GM23338 (cell line): ENCODE measurements around the gene TOMM40L. TPM values are rescaled to one million over a fixed set of nuclear protein-coding genes. Genes with fewer than 3 reads are reported as not detected.

Source experiments
- ATAC-seq: fragments of 200-7000 bp; cut with Tn5 transposase; 3 replicates; pipeline ENCODE4 v1.9.1; 2020
- DNase-seq: peaks from one replicate; pipeline ENCODE4 v3.0.0-alpha.2; 2015; ENCODE audit warnings: low spot score
- H2AFZ ChIP-seq: fragments of 200-600 bp; sonication (generic); 2 replicates; pipeline ENCODE4 v1.8.0; 2016; ENCODE audit warnings: antibody characterized with exemption, mild to moderate bottlenecking, moderate library complexity
- H3F3A ChIP-seq: fragments of 200-600 bp; sonication (generic); replicated peaks from 2 replicates; pipeline ENCODE4 v1.8.0; 2017; ENCODE audit warnings: antibody characterized with exemption, mixed run types, low read depth
- H3K27ac ChIP-seq: fragments of 200-600 bp; sonication (generic); 2 replicates; pipeline ENCODE4 v1.6.1; 2016; ENCODE audit warnings: low read depth
- H3K27me3 ChIP-seq: fragments of 200-600 bp; sonication (generic); 2 replicates; pipeline ENCODE4 v1.8.0; 2016; ENCODE audit warnings: mild to moderate bottlenecking, mixed run types, moderate library complexity; ENCODE audit not compliant: insufficient read depth
- H3K36me3 ChIP-seq: fragments of 200-600 bp; sonication (generic); 2 replicates; pipeline ENCODE4 v1.8.0; 2016; ENCODE audit warnings: mild to moderate bottlenecking; ENCODE audit not compliant: insufficient read depth
- H3K4me1 ChIP-seq: fragments of 200-600 bp; sonication (generic); 2 replicates; pipeline ENCODE4 v1.8.0; 2016; ENCODE audit warnings: mild to moderate bottlenecking, moderate library complexity; ENCODE audit not compliant: insufficient read depth
- H3K4me2 ChIP-seq: fragments of 200-600 bp; sonication (generic); 2 replicates; pipeline ENCODE4 v1.7.1; 2017; ENCODE audit warnings: mixed run types
- H3K4me3 ChIP-seq: fragments of 200-600 bp; sonication (generic); 2 replicates; pipeline ENCODE4 v1.6.1; 2016; ENCODE audit warnings: mixed run types
- H3K79me2 ChIP-seq: fragments of 200-600 bp; sonication (generic); replicated peaks from 2 replicates; pipeline ENCODE4 v1.8.0; 2017; ENCODE audit warnings: mild to moderate bottlenecking; ENCODE audit not compliant: insufficient read depth
- H3K9me2 ChIP-seq: fragments of 200-600 bp; sonication (generic); 2 replicates; pipeline ENCODE4 v1.8.0; 2017; ENCODE audit not compliant: insufficient read depth
- H4K20me1 ChIP-seq: fragments of 200-600 bp; sonication (generic); replicated peaks from 2 replicates; pipeline ENCODE4 v1.8.0; 2017; ENCODE audit warnings: mild to moderate bottlenecking; ENCODE audit not compliant: insufficient read depth
- H3K27ac Mint-ChIP-seq: 2 replicates; pipeline ENCODE4 v1.8.0; 2020; ENCODE audit warnings: inconsistent platforms, mild to moderate bottlenecking, moderate library complexity, mixed read lengths
- H3K27me3 Mint-ChIP-seq: 3 replicates; pipeline ENCODE4 v1.8.0; 2022; ENCODE audit warnings: low read depth, mild to moderate bottlenecking, moderate library complexity, mixed read lengths, inconsistent platforms; ENCODE audit not compliant: insufficient read depth, poor library complexity
- H3K36me3 Mint-ChIP-seq: 3 replicates; pipeline ENCODE4 v1.8.0; 2021; ENCODE audit warnings: low read depth, mild to moderate bottlenecking, inconsistent platforms, moderate library complexity, mixed read lengths
- H3K4me1 Mint-ChIP-seq: 3 replicates; pipeline ENCODE4 v1.8.0; 2020; ENCODE audit warnings: mild to moderate bottlenecking, inconsistent platforms, mixed read lengths
- H3K4me3 Mint-ChIP-seq: 3 replicates; pipeline ENCODE4 v1.8.0; 2021; ENCODE audit warnings: moderate library complexity, mild to moderate bottlenecking, inconsistent platforms, mixed read lengths
- H3K9me3 Mint-ChIP-seq: 3 replicates; pipeline ENCODE4 v1.8.0; 2020; ENCODE audit warnings: moderate library complexity, mild to moderate bottlenecking, inconsistent platforms, mixed read lengths
- CREB1 ChIP-seq: fragments of 250-450 bp; sonication (Bioruptor Pico); IDR thresholded peaks from 2 replicates; pipeline ENCODE4 v1.5.0; 2020; ENCODE audit warnings: low read depth, mild to moderate bottlenecking, moderate library complexity
- CTCF ChIP-seq, 2 experiments: fragments of 200-600 bp in 1 of 2; sonication (generic) in 1 of 2; conservative IDR thresholded peaks; 2 replicates each; pipeline versions ENCODE4 v1.5.1 to v1.6.1; 2016 to 2017; ENCODE audit warnings: antibody characterized with exemption in 2 of 2, low read depth in 2 of 2, mild to moderate bottlenecking in 2 of 2, moderate library complexity in 1 of 2
- ETS1 ChIP-seq: IDR thresholded peaks from 2 replicates; pipeline ENCODE4 v1.6.1; 2016; ENCODE audit warnings: antibody characterized with exemption
- EZH2 ChIP-seq: fragments of 200-600 bp; sonication (generic); IDR thresholded peaks from one replicate; pipeline ENCODE4 v1.8.0; 2017; ENCODE audit warnings: antibody characterized with exemption, mild to moderate bottlenecking, low read depth; ENCODE audit not compliant: unreplicated experiment
- JUNB ChIP-seq: IDR thresholded peaks from one replicate; pipeline ENCODE4 v1.6.1; 2016; ENCODE audit warnings: antibody characterized with exemption; ENCODE audit not compliant: unreplicated experiment
- NANOG ChIP-seq: IDR thresholded peaks from 2 replicates; pipeline ENCODE4 v1.6.1; 2016; ENCODE audit warnings: antibody characterized with exemption, borderline replicate concordance
- POLR2AphosphoS5 ChIP-seq: IDR thresholded peaks from 2 replicates; pipeline ENCODE4 v1.6.1; 2016; ENCODE audit warnings: antibody characterized with exemption, low read depth
- STAT1 ChIP-seq: IDR thresholded peaks from one replicate; pipeline ENCODE4 v1.6.1; 2016; ENCODE audit warnings: antibody characterized with exemption; ENCODE audit not compliant: unreplicated experiment
- ZNF331 ChIP-seq: fragments of 250-450 bp; sonication (Bioruptor Pico); IDR thresholded peaks from 2 replicates; pipeline ENCODE4 v1.5.0; 2020; ENCODE audit warnings: low read depth, mild to moderate bottlenecking, moderate library complexity
- polyA plus RNA-seq: library from polyadenylated mRNA; unstranded; fragments of >200 nt; fragmentation: Nextera tagmentation; extraction: Ambion mirVana; gene quantifications from 2 replicates; pipeline ENCODE4 v1.2.1, GENCODE V29; 2016
- total RNA-seq: library from RNA; depleted of rRNA; stranded (reverse); fragments of >200 nt; shearing (Covaris generic); gene quantifications from 2 replicates; pipeline ENCODE4 v1.2.3, GENCODE V29; 2014
- TF ChIP-seq, protein P1 (sequence below): IDR thresholded peaks from one replicate; pipeline ENCODE4 v1.6.1; 2018; ENCODE audit warnings: antibody characterized with exemption; ENCODE audit not compliant: unreplicated experiment

TOMM40L gene
- total and polyA plus RNA-seq, 2 experiments from 2014 or later: 6.8 to 12.9 TPM

- Histone ChIP-seq H3K9me2 (no peaks in the 10 kb centered on the region), H3K4me3 (no peak overlapping the region), H3K4me2 (no peak overlapping the region), H3K27me3 (no peaks in the 10 kb centered on the region), H3K36me3 (peaks cover 6% of the 10 kb centered on the region), H3K4me1 (peaks cover 13% of the 10 kb centered on the region), H3F3A (peaks cover 9% of the 10 kb centered on the region; the same call in 1 of the 2 replicates), H3K79me2 (no peaks in the 10 kb centered on the region), H3K27ac (no peak overlapping the region), H2AFZ (no peak overlapping the region), H4K20me1 (no peaks in the 10 kb centered on the region)
- Mint-ChIP-seq H3K36me3 (peaks cover 20% of the 10 kb centered on the region), H3K4me3 (no peak overlapping the region), H3K9me3 (no peaks in the 10 kb centered on the region), H3K4me1 (peaks cover 21% of the 10 kb centered on the region), H3K27me3 (peaks cover 6% of the 10 kb centered on the region), H3K27ac (peak overlapping the region; percentile 26; the same call in 1 of the 2 replicates)
- TF ChIP-seq CTCF (conservative IDR thresholded peaks at IDR 0.05; ENCODE audit: low read depth in 2 of 2) (peak; percentile 46 to 63), NANOG (no peak), ETS1 (no peak)
- ATAC-seq (no peak), DNase-seq (peak; percentile 65)
Measured at GRCh38 chr1:161229896-161230295, 4.0 kb downstream of the TOMM40L start.

DNA sequence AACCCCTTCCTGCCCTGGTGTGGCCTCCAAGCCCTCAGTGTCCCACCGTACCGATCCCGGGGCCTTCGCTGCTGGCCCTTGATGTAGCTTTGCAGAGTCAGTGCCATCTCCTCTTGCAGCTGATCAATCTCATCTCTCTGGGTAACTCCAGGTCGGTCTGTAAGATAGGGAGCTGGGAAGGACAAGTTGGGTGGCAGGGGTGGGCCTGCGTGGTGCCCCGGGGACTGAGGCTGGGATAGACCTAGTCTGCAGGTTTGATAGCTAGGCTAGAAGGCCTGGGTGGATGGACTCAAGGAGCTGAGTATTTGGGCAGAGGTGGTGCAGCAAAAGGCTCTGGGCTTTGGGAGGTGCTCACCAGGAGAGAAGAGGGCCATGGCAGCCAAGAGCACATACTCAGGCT, 4.9 kb downstream of the TOMM40L start:
- H3K27me3 ChIP-seq: no peaks in the 10 kb centered on the region
- no peaks in the 10 kb centered on the region for H3K9me2 ChIP-seq
- Mint-ChIP-seq H3K9me3 (no peaks in the 10 kb centered on the region), H3K27ac (no peak overlapping the region), H3K4me1 (peaks cover 16% of the 10 kb centered on the region), H3K36me3 (peaks cover 20% of the 10 kb centered on the region), H3K4me3 (no peak overlapping the region), H3K27me3 (peaks cover 4% of the 10 kb centered on the region)
- ATAC-seq (no peak), DNase-seq (no peak)
- no peak overlapping the region for H3K27ac ChIP-seq
- H2AFZ ChIP-seq: no peak overlapping the region
- peaks cover 9% of the 10 kb centered on the region; the same call in 1 of the 2 replicates for H3F3A ChIP-seq
- H4K20me1 ChIP-seq: no peaks in the 10 kb centered on the region
- no peak overlapping the region for H3K4me3 ChIP-seq
- no peaks in the 10 kb centered on the region for H3K79me2 ChIP-seq
- H3K4me2 ChIP-seq: no peak overlapping the region
- peaks cover 6% of the 10 kb centered on the region for H3K36me3 ChIP-seq
- peaks cover 8% of the 10 kb centered on the region for H3K4me1 ChIP-seq
- TF ChIP-seq STAT1 (no peak), JUNB (no peak), NANOG (no peak), POLR2AphosphoS5 (no peak), CREB1 (no peak), ZNF331 (CRISPR knock-in tag) (no peak), CTCF (conservative IDR thresholded peaks at IDR 0.05; ENCODE audit: low read depth in 2 of 2) (no peak), ETS1 (no peak), EZH2 (no peak)
- TF ChIP-seq, protein P1, sequence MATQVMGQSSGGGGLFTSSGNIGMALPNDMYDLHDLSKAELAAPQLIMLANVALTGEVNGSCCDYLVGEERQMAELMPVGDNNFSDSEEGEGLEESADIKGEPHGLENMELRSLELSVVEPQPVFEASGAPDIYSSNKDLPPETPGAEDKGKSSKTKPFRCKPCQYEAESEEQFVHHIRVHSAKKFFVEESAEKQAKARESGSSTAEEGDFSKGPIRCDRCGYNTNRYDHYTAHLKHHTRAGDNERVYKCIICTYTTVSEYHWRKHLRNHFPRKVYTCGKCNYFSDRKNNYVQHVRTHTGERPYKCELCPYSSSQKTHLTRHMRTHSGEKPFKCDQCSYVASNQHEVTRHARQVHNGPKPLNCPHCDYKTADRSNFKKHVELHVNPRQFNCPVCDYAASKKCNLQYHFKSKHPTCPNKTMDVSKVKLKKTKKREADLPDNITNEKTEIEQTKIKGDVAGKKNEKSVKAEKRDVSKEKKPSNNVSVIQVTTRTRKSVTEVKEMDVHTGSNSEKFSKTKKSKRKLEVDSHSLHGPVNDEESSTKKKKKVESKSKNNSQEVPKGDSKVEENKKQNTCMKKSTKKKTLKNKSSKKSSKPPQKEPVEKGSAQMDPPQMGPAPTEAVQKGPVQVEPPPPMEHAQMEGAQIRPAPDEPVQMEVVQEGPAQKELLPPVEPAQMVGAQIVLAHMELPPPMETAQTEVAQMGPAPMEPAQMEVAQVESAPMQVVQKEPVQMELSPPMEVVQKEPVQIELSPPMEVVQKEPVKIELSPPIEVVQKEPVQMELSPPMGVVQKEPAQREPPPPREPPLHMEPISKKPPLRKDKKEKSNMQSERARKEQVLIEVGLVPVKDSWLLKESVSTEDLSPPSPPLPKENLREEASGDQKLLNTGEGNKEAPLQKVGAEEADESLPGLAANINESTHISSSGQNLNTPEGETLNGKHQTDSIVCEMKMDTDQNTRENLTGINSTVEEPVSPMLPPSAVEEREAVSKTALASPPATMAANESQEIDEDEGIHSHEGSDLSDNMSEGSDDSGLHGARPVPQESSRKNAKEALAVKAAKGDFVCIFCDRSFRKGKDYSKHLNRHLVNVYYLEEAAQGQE: no peak
